ENCODE measurements around the gene KRTAP5-1.
"Not testable (repeated sequence)": the region's sequence is repeated elsewhere in the genome, so short reads cannot be mapped to it uniquely, and the experiment has no call there.

KRTAP5-1 gene

GRCh38 chr11:1584661-1585370 lies at the start of gene KRTAP5-1:
KRTAP5-1 (minus strand) TSS chr11:1585283; CDS start chr11:1585249, 34 bp downstream.
- DNase-seq (ENCODE audit: low read depth); H3K4me3 ChIP-seq (ENCODE audit: control insufficient read depth, low read depth, low read length): not testable (repeated sequence)

- no peak overlapping the region for H3K4me3 ChIP-seq (ENCODE audit: control insufficient read depth, low read depth, low read length)
- no peak for TF ChIP-seq CTCF (conservative IDR thresholded peaks at IDR 0.05; ENCODE audit: control insufficient read depth, insufficient read depth, low read depth, low read length)
Observed at GRCh38 chr11:1633864-1634263, 48.8 kb upstream of the KRTAP5-1 start.

GRCh38 chr11:1632053-1632714 lies 47.1 kb upstream of the KRTAP5-1 start:
- no peak for DNase-seq (ENCODE audit: low read depth)
- H3K4me3 ChIP-seq (ENCODE audit: control insufficient read depth, low read depth, low read length) = no peak overlapping the region
- TF ChIP-seq CTCF (conservative IDR thresholded peaks at IDR 0.05; ENCODE audit: control insufficient read depth, insufficient read depth, low read depth, low read length) = no peak

More at GRCh38 chr11:1633864-1634263, 48.8 kb upstream of the KRTAP5-1 start:
- no peak for DNase-seq (ENCODE audit: low read depth)

GRCh38 chr11:1631066-1631568 lies 46.0 kb upstream of the KRTAP5-1 start:
- no peak for DNase-seq (ENCODE audit: low read depth)
- H3K4me3 ChIP-seq (ENCODE audit: control insufficient read depth, low read depth, low read length) = no peak overlapping the region
- TF ChIP-seq CTCF (conservative IDR thresholded peaks at IDR 0.05; ENCODE audit: control insufficient read depth, insufficient read depth, low read depth, low read length) = no peak

- TF ChIP-seq CTCF (conservative IDR thresholded peaks at IDR 0.05; ENCODE audit: control insufficient read depth, insufficient read depth, low read depth, low read length) = no peak
- H3K4me3 ChIP-seq (ENCODE audit: control insufficient read depth, low read depth, low read length) = no peak overlapping the region
- DNase-seq (ENCODE audit: low read depth) = no peak
Observed at GRCh38 chr11:1630271-1630670, 45.2 kb upstream of the KRTAP5-1 start.

- no peak for TF ChIP-seq CTCF (conservative IDR thresholded peaks at IDR 0.05; ENCODE audit: control insufficient read depth, insufficient read depth, low read depth, low read length)
- DNase-seq (ENCODE audit: low read depth) = no peak
- no peak within 1 kb of the TSS for H3K4me3 ChIP-seq (ENCODE audit: control insufficient read depth, low read depth, low read length)
Observed at GRCh38 chr11:1629326-1630185, 44.5 kb upstream of the KRTAP5-1 start, which contains the start of gene KRTAP5-5. KRTAP5-5 (plus strand) TSS chr11:1629775; CDS start chr11:1629841, 66 bp downstream.

All from fibroblast of mammary gland (primary cell).